Ureter (tissue), 1 donor: ENCODE results near the gene CDH7. TPM values are rescaled to one million over a fixed set of nuclear protein-coding genes. Genes with fewer than 3 reads are reported as not detected.

Experiments used
- DNase-seq: peaks from one replicate; pipeline ENCODE4 v3.0.0-alpha.2; 2020; ENCODE audit warnings: low spot score
- total RNA-seq: library from RNA; stranded (reverse); gene quantifications from one replicate; pipeline ENCODE4 v1.2.4, GENCODE V29; 2023
- donor health status: DM: yes; HTN: yes; CAD: no.

CDH7 gene
- total RNA-seq, 1 donor from 2014 or later, result not detected

GRCh38 chr18:65907281-65907680 lies 156.5 kb downstream of the CDH7 start:
- DNase-seq, result no peak

DNA sequence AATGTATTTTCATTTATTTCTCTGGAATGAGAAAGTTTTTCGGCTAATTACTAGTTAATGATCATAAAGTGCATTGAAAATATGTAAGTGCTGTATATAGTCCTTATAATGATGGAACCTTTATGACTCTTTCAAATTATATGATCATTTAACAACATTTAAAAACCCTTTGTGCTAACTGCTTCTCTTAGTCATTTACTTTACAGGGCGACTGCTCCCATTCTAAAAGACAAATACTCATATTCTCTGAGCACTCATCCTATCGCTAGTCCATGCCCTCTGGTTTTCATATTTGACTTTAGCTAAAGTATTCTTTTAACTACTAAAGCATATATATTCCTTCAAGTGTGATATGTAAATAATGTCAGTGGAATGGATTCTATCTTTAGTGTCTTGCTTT lies 168.2 kb downstream of the CDH7 start:
- DNase-seq, result no peak

DNA sequence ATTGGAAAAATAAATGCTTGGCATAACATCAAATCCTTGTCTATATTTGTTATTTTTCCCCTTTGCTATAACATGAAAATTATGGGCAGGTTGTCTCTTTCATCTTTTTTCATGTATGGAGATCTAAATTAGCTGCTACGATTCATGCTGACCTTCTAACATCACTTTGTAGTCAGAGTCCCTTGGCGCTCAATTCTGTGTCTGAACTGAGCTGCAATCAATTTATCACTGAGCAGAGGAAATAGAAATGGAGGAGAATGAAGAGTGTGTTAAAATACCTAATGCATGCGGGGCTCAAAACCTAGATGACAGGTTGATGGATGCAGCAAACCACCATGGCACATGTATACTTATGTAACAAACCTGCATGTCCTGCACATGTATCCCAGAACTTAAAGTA lies 168.9 kb downstream of the CDH7 start:
- DNase-seq, result no peak

- no peak for DNase-seq
Observed at GRCh38 chr18:65922103-65922502, 171.3 kb downstream of the CDH7 start.

- no peak for DNase-seq
Observed at GRCh38 chr18:65924904-65925303, 174.1 kb downstream of the CDH7 start.

DNA sequence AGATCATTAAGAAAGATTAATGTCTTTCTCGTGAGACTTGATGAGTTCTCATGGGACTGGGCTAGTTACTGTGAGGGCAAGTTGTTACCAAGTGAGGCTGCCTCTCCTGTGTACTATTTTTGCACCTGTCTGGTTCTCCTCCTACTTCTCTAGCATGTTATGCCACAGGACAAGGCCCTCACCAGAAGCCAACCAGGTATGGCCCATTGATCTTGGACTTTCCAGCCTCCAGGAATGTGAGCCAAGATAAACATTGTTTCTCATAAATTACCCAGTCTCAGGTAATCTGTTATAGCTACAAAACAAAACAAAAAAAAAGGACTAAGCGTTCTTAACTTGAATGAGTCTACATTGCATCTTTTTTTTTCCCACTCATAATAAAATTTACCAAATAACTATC lies 184.1 kb downstream of the CDH7 start:
- no peak for DNase-seq

GRCh38 chr18:65936678-65937077 lies 185.9 kb downstream of the CDH7 start:
- no peak for DNase-seq

GRCh38 chr18:65937180-65937579 lies 186.4 kb downstream of the CDH7 start:
- no peak for DNase-seq

GRCh38 chr18:65938592-65939372 lies 188.0 kb downstream of the CDH7 start:
- no peak for DNase-seq
